GM18511 (cell line): ENCODE measurements around the gene HMGXB3.
A peak's percentile ranks its signal among the peaks of the same experiment; 100 is the strongest.
"Not testable (repeated sequence)": the region's sequence is repeated elsewhere in the genome, so short reads cannot be mapped to it uniquely, and the experiment has no call there.

Source experiments
- ATAC-seq: cut with Tn5 transposase; IDR thresholded peaks from one replicate; pipeline ENCODE4 v1.9.1; 2021; ENCODE audit warnings: mild to moderate bottlenecking, moderate library complexity; ENCODE audit not compliant: unreplicated experiment

The HMGXB3 gene

GRCh38 chr5:150021491-150022157 is 21.1 kb downstream of the HMGXB3 start:
- no peak for ATAC-seq

DNA sequence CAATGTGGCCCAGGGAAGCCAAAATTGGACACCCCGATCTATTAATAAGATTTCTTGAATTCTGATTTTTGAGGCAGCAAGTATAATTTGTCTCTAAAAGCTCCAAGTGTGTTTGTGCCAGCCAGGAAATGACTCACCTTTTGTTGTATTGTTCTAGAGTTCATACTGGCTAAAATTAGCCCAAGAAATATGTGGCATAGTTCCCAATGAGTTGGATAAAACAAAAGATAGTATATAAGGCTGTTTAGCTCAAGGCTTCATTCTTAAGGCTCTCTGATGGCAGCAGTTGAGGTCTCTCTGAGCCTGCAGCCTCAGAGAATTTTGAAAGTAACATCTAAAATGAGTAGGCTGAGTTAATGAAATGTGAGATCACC is 21.6 kb downstream of the HMGXB3 start:
- no peak for ATAC-seq

DNA sequence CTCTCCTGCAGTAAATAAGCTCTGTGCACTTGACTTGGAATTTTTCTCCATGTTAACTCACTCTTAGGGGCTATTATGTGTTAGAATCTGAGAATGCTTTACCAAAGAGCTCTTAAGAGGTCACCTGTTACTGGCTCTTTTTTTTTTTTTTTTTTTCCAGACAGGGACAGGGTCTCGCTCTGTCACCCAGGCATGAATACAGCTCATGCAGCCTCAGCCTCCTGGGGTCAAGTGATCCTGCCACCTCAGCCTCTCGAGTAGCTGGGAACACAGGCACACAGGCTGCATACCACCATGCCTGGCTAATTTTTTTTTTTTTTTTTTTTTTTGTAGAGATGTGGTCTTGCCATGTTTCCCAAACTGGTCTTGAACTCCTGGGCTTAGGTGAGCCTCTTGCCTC is 22.1 kb downstream of the HMGXB3 start:
- no peak for ATAC-seq

GRCh38 chr5:150023136-150023535 is 22.6 kb downstream of the HMGXB3 start:
- ATAC-seq: no peak

DNA sequence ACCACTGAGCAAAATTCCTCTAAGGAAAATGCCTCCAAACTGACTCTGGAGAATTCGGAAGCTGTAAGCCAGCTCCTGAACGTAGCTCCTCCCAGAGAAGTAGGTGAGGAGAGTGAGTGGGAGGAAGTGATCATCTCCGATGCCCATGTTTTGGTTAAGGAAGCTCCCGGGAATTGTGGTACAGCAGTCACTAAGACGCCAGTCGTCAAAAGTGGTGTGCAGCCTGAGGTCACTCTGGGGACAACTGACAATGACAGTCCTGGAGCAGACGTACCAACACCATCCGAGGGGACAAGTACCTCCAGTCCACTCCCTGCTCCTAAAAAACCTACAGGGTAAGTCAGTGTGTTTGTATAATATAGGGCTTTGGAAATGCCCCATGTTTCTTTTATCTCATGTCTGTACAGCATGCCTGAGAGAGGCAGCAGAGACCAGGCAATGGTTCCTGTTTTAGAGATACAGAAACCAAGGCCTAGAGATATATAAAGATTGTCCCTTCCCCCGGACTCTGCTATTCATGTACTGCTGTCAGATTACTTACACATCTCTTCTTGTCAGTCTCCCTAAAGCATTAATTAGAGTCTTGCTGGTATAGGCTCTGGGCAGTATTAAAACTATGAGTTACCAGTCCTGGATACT is 23.9 kb downstream of the HMGXB3 start:
- no peak for ATAC-seq

DNA sequence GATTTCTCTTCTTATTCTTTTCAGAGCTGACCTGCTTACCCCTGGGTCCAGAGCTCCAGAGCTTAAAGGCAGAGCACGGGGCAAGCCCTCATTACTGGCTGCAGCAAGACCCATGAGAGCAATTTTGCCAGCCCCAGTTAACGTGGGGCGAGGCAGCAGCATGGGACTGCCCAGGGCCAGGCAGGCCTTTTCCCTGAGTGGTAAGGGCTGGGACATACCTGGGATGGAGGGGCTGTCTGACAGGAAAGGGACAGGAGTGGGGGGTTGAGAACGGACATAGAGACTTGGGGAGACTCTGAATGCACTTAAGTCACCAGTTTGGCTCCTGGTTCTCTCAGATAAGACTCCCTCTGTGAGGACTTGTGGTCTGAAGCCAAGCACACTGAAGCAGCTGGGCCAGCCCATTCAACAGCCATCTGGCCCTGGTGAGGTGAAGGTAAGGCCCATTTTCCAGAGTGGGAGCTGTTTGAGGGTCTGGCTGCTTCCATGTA is 26.2 kb downstream of the HMGXB3 start:
- ATAC-seq: no peak

- not testable (repeated sequence) for ATAC-seq
These were observed 27.5 kb downstream of the HMGXB3 start for GRCh38 chr5:150028047-150028446.

- no peak for ATAC-seq
These were observed 32.8 kb downstream of the HMGXB3 start for GRCh38 chr5:150033334-150033733.

DNA sequence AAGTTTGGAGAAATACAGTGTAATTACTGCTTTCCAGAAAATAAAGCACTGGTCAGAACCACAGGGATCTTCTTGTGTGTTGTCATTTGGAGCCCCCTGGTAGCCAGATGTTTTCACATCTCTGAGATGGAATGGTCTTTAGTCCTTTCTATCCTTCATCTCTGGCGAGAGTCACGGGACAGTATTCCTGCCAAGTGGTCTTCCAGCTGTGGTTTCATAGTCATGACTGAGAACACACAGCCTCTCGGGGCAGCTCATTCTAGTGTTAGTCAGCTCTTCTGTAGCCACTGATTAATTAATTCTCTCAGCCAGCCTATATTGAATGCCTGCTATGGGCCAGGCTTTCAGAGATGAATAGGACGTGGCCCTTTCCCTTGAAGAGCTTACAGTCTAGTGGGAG is 34.1 kb downstream of the HMGXB3 start:
- peak; percentile 9 for ATAC-seq

DNA sequence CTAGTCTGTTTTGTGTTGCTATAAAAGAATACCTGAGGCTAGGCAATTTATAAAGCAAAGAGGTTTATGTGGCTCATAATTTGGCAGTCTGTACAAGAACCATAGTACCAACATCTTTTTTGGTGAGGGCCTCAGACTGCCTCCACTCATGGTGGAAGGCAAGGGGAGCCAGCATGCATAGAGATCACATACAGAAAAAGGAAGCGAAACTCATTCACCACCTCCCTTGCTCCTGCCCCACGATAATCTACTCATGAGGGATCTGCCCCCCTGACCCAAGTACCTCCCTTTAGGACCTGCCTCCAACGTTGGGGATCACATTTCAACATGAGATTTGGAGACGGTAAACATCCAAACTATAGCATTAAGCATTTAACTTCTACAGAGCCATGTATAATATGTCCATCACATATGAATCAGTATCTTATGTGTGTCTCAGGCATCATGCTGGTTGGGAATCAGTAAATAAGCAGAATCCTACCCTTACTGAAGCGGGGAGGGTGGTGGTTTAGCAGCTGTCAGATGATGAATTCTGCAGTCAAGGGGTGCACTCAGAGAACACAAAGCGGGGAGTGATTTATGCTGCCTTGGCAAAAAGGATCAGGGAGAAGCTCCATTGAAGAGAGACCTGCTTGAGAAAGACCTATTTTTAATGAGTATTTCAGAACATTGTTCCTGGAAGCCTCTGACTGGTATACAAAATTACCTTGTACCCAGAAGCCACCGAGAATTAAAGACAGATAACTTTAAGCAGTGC is 34.8 kb downstream of the HMGXB3 start:
- ATAC-seq: peak; percentile 99

- ATAC-seq: no peak
These were observed 36.0 kb downstream of the HMGXB3 start for GRCh38 chr5:150036513-150036912.

GRCh38 chr5:150038547-150038946 is 38.0 kb downstream of the HMGXB3 start:
- ATAC-seq: no peak

DNA sequence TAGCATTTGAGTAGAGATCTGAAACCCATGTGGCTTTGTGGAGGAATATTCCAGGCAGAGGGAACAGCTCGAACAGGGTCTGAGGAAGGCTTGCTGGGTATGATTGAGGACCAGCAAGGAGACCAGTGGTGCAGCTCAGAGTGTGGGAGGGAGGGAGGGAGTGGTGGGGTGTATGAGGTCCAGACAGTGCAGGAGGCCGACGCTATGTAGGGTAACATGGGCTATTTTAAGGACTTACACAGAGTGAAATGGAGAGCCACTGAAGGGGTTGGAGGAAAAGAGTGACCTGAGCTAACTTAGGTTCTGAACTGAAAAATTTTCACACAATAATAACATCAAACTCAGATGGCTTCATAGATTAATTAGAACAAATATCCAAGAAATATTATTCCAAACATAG is 41.9 kb downstream of the HMGXB3 start:
- ATAC-seq: no peak

GRCh38 chr5:150043657-150044328 is 43.3 kb downstream of the HMGXB3 start:
- no peak for ATAC-seq

DNA sequence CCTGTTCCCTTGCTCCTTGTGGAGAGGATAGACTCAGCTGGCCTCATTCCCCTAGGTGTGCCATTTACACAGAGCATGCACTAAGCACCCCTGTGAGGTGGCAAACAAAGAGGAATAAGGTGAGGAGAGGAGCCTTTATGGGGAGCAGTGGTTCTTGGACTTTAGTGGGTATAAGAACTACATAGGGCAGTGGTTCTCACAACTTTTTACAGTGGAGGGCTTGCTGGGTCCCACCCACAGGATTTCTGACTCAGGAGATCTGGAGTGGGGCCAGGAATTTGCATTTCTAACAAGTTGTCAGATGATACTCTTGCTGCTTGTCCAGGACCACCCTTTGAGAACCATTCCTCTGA is 43.8 kb downstream of the HMGXB3 start:
- ATAC-seq: no peak

- no peak for ATAC-seq
These were observed 44.2 kb downstream of the HMGXB3 start for GRCh38 chr5:150044712-150045111.

- no peak for ATAC-seq
These were observed 45.0 kb downstream of the HMGXB3 start for GRCh38 chr5:150045549-150045948.

DNA sequence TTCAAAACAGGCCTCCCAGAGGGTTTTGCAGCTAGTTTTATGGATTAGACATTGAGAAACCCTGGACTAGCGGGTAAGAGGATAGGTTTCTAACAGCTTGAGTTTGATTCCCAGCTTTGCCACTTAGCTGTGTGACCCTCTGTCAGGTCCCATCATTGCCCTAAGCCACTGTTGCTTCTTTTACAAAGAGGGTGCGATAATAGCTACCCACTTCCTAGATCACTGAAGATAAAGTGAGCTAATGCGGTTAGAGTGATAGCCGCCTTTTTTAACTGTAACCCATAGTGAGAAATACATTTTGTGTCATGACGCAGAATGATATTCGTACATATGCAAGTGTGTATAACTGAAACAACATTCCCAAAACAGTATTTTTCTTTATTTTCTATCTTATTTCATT is 45.5 kb downstream of the HMGXB3 start:
- no peak for ATAC-seq

DNA sequence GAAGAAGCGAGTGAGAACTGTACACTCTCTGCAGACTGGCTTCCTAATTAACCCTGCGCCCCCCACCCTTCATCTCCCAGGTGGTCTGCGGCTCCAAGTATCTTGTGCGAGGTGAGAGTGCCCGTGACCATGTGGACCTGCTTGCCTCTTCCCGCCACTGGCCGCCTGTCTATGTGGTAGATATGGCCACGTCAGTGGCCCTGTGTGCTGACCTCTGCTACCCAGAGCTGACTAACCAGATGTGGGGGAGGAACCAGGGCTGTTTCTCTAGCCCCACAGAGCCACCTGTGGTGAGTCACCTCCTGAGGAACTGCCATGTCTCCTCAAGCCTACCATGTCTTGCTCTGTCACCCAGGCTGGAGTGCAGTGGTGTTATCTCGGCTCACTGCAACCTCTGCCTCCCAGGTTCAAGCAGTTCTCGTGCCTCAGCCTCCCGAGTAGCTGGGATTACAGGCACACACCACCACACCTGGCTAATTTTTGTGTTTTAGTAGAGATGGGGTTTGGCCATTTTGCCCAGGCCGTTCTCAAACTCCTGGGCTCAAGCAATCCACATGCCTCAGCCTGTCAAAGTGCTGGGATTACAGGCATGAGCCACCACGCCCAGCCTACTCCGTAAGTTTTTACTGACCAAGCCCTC is 49.8 kb downstream of the HMGXB3 start:
- not testable (repeated sequence) for ATAC-seq

- ATAC-seq: no peak
These were observed 51.2 kb downstream of the HMGXB3 start for GRCh38 chr5:150051657-150052195.
